Cardiac muscle cell (in vitro differentiated cells and primary cell): ENCODE data around the gene PMS1. TPM values are rescaled to one million over a fixed set of nuclear protein-coding genes. Genes with fewer than 3 reads are reported as not detected.
A peak's percentile ranks its signal among the peaks of the same experiment; 100 is the strongest.

Source experiments
- DNase-seq, 2 donors: peaks; one replicate each; pipeline versions ENCODE4 v3.0.0 to v3.0.0-alpha.2; 2010 to 2017; ENCODE audit warnings: low read depth in 1 of 2, low spot score in 1 of 2
- H3K27ac ChIP-seq: fragments of 200-600 bp; sonication (generic); 2 replicates; pipeline ENCODE4 v1.5.1; 2016
- H3K27me3 ChIP-seq: fragments of 200-600 bp; sonication (generic); 2 replicates; pipeline ENCODE4 v1.6.0; 2016; ENCODE audit warnings: control low read depth
- H3K36me3 ChIP-seq: fragments of 200-600 bp; sonication (generic); 2 replicates; pipeline ENCODE4 v1.5.1; 2016; ENCODE audit warnings: control low read depth
- H3K4me1 ChIP-seq: fragments of 200-600 bp; sonication (generic); 2 replicates; pipeline ENCODE4 v1.8.1; 2017; ENCODE audit warnings: low read depth, mild to moderate bottlenecking, mixed run types
- H3K4me3 ChIP-seq: fragments of 200-600 bp; sonication (generic); 2 replicates; pipeline ENCODE4 v1.5.1; 2016; ENCODE audit warnings: mild to moderate bottlenecking
- H3K9me3 ChIP-seq: fragments of 200-600 bp; sonication (generic); 2 replicates; pipeline ENCODE4 v1.5.1; 2017; ENCODE audit warnings: low read depth, mild to moderate bottlenecking, control low read depth
- polyA plus RNA-seq: library from polyadenylated mRNA; unstranded; fragments of >200 nt; fragmentation: Nextera tagmentation; extraction: Ambion mirVana; gene quantifications from 2 replicates; pipeline ENCODE4 v1.2.1, GENCODE V29; 2016
- total RNA-seq: library from RNA; depleted of rRNA; stranded (reverse); fragments of >200 nt; gene quantifications from 2 replicates; pipeline ENCODE4 v1.2.3, GENCODE V29; 2016
- TF ChIP-seq, protein P1 (sequence below): IDR thresholded peaks from 2 replicates; pipeline ENCODE4 v1.5.1; 2012; ENCODE audit warnings: low read depth, mild to moderate bottlenecking, low read length

PMS1 gene
- total and polyA plus RNA-seq, 2 experiments from 2014 or later, result 16.5 to 23.6 TPM

DNA sequence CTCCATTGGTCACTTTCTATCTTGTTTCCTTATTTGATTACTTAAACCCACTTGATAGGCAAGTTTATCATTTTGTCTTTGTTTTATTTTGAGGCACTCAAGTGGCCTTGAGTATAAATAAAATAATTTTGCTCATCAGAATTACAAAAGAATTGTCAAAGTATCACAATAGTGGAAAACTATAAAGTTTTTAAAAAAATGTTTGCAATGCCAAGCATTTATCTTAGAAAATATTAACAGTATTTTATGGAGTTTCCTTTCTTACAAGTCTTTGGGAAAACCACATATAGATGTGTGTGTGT lies 14.7 kb downstream of the PMS1 start:
- no peak overlapping the region for H3K27ac ChIP-seq
- H3K27me3 ChIP-seq, result no peaks in the 10 kb centered on the region
- peaks cover 3% of the 10 kb centered on the region for H3K36me3 ChIP-seq
- TF ChIP-seq, protein P1, sequence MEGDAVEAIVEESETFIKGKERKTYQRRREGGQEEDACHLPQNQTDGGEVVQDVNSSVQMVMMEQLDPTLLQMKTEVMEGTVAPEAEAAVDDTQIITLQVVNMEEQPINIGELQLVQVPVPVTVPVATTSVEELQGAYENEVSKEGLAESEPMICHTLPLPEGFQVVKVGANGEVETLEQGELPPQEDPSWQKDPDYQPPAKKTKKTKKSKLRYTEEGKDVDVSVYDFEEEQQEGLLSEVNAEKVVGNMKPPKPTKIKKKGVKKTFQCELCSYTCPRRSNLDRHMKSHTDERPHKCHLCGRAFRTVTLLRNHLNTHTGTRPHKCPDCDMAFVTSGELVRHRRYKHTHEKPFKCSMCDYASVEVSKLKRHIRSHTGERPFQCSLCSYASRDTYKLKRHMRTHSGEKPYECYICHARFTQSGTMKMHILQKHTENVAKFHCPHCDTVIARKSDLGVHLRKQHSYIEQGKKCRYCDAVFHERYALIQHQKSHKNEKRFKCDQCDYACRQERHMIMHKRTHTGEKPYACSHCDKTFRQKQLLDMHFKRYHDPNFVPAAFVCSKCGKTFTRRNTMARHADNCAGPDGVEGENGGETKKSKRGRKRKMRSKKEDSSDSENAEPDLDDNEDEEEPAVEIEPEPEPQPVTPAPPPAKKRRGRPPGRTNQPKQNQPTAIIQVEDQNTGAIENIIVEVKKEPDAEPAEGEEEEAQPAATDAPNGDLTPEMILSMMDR, result no peak
- no peak for DNase-seq
- H3K4me1 ChIP-seq, result peaks cover 7% of the 10 kb centered on the region
- H3K9me3 ChIP-seq, result no peaks in the 10 kb centered on the region
- no peak overlapping the region for H3K4me3 ChIP-seq

DNA sequence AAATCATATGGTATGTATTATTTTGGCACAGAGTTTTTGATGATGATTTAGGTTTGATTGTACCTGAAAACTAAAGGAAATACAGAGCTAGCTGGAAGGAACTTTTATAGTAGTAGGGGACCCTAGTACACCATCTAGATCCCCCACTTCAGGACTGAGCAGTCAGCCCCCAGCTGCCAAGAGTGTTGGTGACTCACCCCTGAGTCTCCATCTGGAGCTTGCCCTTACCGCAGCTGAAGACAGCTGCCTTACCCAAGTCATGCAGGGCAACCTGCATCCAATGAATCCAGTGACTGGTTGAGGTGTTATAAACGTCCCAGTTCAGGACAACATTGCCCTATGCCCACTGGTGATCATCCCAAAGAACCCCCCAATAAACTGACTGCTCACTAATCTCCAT lies 15.3 kb downstream of the PMS1 start:
- Histone ChIP-seq H3K9me3 (no peaks in the 10 kb centered on the region), H3K4me1 (peaks cover 7% of the 10 kb centered on the region), H3K36me3 (no peaks in the 10 kb centered on the region), H3K4me3 (no peak overlapping the region), H3K27me3 (no peaks in the 10 kb centered on the region), H3K27ac (no peak overlapping the region)
- TF ChIP-seq, protein P1, result no peak
- peak in 1 of 2 donors; percentile 53 for DNase-seq

DNA sequence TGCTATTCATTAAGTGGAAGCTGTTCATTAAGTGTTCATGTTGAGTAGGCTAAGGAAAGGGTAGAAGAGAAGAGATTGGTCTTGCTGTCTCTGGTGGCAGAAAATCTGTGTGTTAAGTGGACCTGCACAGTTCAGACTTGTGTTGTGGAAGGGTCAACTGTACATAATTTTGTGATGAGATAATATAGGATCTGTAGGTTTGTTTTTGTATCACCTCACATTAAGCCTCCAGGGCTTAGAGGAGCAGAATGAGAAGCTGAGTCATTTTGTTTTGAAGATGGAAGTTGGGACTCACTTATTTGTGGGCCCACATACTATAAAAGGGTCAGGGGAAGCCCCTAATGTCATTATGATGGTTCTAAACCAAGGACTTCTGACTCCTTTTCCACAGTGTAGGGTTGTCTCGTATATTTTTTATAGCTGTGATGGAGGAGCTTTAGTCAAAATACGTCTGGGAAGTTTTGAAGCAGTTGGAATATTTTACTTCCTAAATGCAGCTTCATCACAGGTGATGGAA lies 18.2 kb downstream of the PMS1 start:
- Histone ChIP-seq H3K4me3 (no peak overlapping the region), H3K9me3 (no peaks in the 10 kb centered on the region), H3K4me1 (peaks cover under 1% of the 10 kb centered on the region), H3K36me3 (no peaks in the 10 kb centered on the region), H3K27me3 (no peaks in the 10 kb centered on the region), H3K27ac (no peak overlapping the region)
- DNase-seq, result no peak
- TF ChIP-seq, protein P1, result no peak

DNA sequence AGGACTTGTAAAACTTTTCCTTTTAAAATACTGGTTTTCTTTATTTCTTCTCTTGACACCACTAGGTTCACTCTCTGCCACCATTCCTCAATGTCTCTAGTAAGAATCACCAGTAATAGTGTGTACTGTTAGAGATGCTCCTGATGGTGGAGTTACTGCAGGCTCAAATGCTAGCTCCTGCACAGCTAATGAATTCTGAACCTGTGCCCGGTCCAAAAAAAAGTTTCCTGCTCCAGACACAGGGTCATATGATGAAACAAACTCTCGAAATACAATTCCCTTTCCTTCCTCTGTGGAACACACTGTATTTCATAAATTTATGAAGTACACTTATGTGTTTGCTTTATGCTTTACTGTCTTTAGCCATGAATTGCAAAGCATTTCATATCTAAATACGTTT lies 19.2 kb downstream of the PMS1 start:
- H3K4me1 ChIP-seq, result no peaks in the 10 kb centered on the region
- no peaks in the 10 kb centered on the region for H3K27me3 ChIP-seq
- DNase-seq, result no peak
- H3K27ac ChIP-seq, result no peak overlapping the region
- TF ChIP-seq, protein P1, result no peak
- H3K4me3 ChIP-seq, result no peak overlapping the region
- H3K9me3 ChIP-seq, result no peaks in the 10 kb centered on the region
- H3K36me3 ChIP-seq, result no peaks in the 10 kb centered on the region

DNA sequence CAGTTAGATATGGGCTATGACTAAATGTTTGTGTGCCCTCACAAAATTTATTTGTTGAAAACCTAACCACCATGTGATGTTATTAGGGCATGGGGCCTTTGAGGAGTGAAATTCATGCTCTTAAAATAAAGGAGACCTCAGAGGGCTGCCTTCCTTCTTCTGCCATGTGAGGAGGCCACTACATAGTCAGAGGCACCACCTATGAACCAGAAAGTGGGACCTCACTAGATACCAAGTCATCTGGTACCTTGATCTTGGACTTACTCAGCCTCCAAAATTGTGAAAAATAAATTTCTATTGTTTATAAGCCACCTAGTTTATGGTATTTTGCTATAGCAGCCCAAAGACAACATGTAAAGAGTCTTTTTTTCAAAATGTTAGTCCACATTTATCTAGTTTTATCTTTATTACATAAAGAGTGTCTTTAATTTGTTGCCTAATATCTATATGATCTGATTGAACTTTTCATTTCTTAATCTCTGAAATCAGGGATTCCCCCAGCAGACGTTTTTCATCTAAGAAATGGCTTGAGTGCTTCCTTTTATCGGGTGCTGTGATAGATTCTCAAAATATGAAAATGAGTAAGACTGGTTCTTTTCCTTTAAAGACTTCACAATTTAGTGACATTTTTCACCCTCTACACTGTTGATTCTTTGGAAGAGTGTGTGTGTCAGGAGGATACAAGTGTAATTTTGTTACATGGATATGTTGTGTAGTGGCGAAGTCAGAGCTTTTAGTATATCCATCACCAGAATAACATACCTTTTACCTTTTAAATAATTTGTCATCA lies 34.2 kb downstream of the PMS1 start:
- H3K4me3 ChIP-seq, result no peak overlapping the region
- no peaks in the 10 kb centered on the region for H3K27me3 ChIP-seq
- no peaks in the 10 kb centered on the region for H3K36me3 ChIP-seq
- DNase-seq, result no peak
- H3K9me3 ChIP-seq, result no peaks in the 10 kb centered on the region
- no peaks in the 10 kb centered on the region for H3K4me1 ChIP-seq
- H3K27ac ChIP-seq, result no peak overlapping the region
- TF ChIP-seq, protein P1, result no peak
